ENCODE data around the gene GLRX.

Gene GLRX

GRCh38 chr5:95818181-95819147, 4.1 kb downstream of the GLRX start:
- no peak overlapping the region for H3K9ac ChIP-seq (ENCODE audit: low read length)
- TF ChIP-seq, protein P1, sequence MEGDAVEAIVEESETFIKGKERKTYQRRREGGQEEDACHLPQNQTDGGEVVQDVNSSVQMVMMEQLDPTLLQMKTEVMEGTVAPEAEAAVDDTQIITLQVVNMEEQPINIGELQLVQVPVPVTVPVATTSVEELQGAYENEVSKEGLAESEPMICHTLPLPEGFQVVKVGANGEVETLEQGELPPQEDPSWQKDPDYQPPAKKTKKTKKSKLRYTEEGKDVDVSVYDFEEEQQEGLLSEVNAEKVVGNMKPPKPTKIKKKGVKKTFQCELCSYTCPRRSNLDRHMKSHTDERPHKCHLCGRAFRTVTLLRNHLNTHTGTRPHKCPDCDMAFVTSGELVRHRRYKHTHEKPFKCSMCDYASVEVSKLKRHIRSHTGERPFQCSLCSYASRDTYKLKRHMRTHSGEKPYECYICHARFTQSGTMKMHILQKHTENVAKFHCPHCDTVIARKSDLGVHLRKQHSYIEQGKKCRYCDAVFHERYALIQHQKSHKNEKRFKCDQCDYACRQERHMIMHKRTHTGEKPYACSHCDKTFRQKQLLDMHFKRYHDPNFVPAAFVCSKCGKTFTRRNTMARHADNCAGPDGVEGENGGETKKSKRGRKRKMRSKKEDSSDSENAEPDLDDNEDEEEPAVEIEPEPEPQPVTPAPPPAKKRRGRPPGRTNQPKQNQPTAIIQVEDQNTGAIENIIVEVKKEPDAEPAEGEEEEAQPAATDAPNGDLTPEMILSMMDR (IDR thresholded peaks at IDR 0.05; ENCODE audit: insufficient read depth, low read length, poor library complexity, severe bottlenecking): no peak
- no peak for TF ChIP-seq EZH2phosphoT487 (conservative IDR thresholded peaks at IDR 0.05; ENCODE audit: low read length)
- H3F3A ChIP-seq (ENCODE audit: insufficient read depth): 0 out of 2 replicates have a peak, but pooled peaks cover 3% of the 10 kb centered on the region
- H3K27ac ChIP-seq (ENCODE audit: low read depth, low read length): no peak overlapping the region
- H4K20me1 ChIP-seq (ENCODE audit: low read depth, low read length): no peaks in the 10 kb centered on the region
- no peak overlapping the region for H3K4me2 ChIP-seq (ENCODE audit: low read depth, low read length, poor library complexity, severe bottlenecking)
- no peaks in the 10 kb centered on the region for H3K36me3 ChIP-seq (ENCODE audit: low read length)
- no peaks in the 10 kb centered on the region for H3K79me2 ChIP-seq (ENCODE audit: insufficient read depth, low read length)
- no peak overlapping the region for H3K4me3 ChIP-seq (ENCODE audit: insufficient read depth, low read length, poor library complexity, severe bottlenecking)
- H2AFZ ChIP-seq (ENCODE audit: low read depth, low read length, severe bottlenecking): no peak overlapping the region
- H3K9me3 ChIP-seq (ENCODE audit: insufficient read depth, low read length): no peaks in the 10 kb centered on the region
- no peaks in the 10 kb centered on the region for H3K9me2 ChIP-seq (replicated peaks; ENCODE audit: insufficient read depth, low read length)
- no peaks in the 10 kb centered on the region for H3K27me3 ChIP-seq (ENCODE audit: low read length)

DNA sequence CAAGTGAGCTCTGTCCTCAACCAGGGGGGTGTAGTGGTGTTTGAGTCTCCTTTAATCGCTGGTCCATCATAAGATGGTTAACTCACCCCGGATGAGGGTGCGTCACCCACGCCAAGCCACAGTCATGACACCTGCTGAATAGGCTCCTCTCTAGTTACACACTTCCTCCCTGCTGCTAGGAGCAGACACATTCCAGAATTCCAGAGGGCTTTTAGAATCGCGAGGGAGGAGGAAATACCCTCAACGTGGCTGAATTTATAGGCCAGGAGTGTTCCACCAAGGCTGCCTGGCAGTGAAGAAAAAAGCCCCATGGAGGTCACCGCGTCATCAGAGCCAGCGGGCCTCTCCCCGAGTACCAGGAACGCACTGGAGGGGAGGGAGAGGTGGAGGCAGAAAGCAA, 5.1 kb downstream of the GLRX start:
- no peak overlapping the region for H3K9ac ChIP-seq (ENCODE audit: low read length)
- no peak overlapping the region for H3K27ac ChIP-seq (ENCODE audit: low read depth, low read length)
- H3K9me2 ChIP-seq (replicated peaks; ENCODE audit: insufficient read depth, low read length): no peaks in the 10 kb centered on the region
- H3K79me2 ChIP-seq (ENCODE audit: insufficient read depth, low read length): no peaks in the 10 kb centered on the region
- H3K36me3 ChIP-seq (ENCODE audit: low read length): no peaks in the 10 kb centered on the region
- H2AFZ ChIP-seq (ENCODE audit: low read depth, low read length, severe bottlenecking): no peak overlapping the region
- no peaks in the 10 kb centered on the region for H3K27me3 ChIP-seq (ENCODE audit: low read length)
- no peaks in the 10 kb centered on the region for H3K9me3 ChIP-seq (ENCODE audit: insufficient read depth, low read length)
- 0 out of 2 replicates have a peak, but pooled peaks cover 3% of the 10 kb centered on the region for H3F3A ChIP-seq (ENCODE audit: insufficient read depth)
- H3K4me3 ChIP-seq (ENCODE audit: insufficient read depth, low read length, poor library complexity, severe bottlenecking): no peak overlapping the region
- no peak for TF ChIP-seq EZH2phosphoT487 (conservative IDR thresholded peaks at IDR 0.05; ENCODE audit: low read length)
- TF ChIP-seq, protein P1 (IDR thresholded peaks at IDR 0.05; ENCODE audit: insufficient read depth, low read length, poor library complexity, severe bottlenecking): no peak
- H4K20me1 ChIP-seq (ENCODE audit: low read depth, low read length): no peaks in the 10 kb centered on the region
- H3K4me2 ChIP-seq (ENCODE audit: low read depth, low read length, poor library complexity, severe bottlenecking): no peak overlapping the region

GRCh38 chr5:95816776-95817175, 5.8 kb downstream of the GLRX start:
- 0 out of 2 replicates have a peak, but pooled peaks cover 2% of the 10 kb centered on the region for H3F3A ChIP-seq (ENCODE audit: insufficient read depth)
- no peaks in the 10 kb centered on the region for H4K20me1 ChIP-seq (ENCODE audit: low read depth, low read length)
- TF ChIP-seq EZH2phosphoT487 (conservative IDR thresholded peaks at IDR 0.05; ENCODE audit: low read length): no peak
- TF ChIP-seq, protein P1 (IDR thresholded peaks at IDR 0.05; ENCODE audit: insufficient read depth, low read length, poor library complexity, severe bottlenecking): no peak
- no peaks in the 10 kb centered on the region for H3K79me2 ChIP-seq (ENCODE audit: insufficient read depth, low read length)
- no peaks in the 10 kb centered on the region for H3K9me2 ChIP-seq (replicated peaks; ENCODE audit: insufficient read depth, low read length)
- H3K36me3 ChIP-seq (ENCODE audit: low read length): no peaks in the 10 kb centered on the region
- no peaks in the 10 kb centered on the region for H3K9me3 ChIP-seq (ENCODE audit: insufficient read depth, low read length)
- H3K4me2 ChIP-seq (ENCODE audit: low read depth, low read length, poor library complexity, severe bottlenecking): no peak overlapping the region
- no peak overlapping the region for H2AFZ ChIP-seq (ENCODE audit: low read depth, low read length, severe bottlenecking)
- H3K27me3 ChIP-seq (ENCODE audit: low read length): no peaks in the 10 kb centered on the region
- H3K27ac ChIP-seq (ENCODE audit: low read depth, low read length): no peak overlapping the region
- no peak overlapping the region for H3K9ac ChIP-seq (ENCODE audit: low read length)
- no peak overlapping the region for H3K4me3 ChIP-seq (ENCODE audit: insufficient read depth, low read length, poor library complexity, severe bottlenecking)
